NCI-H146 (cell line): ENCODE results near the gene GPR50.

Experiments used
- DNase-seq: peaks from one replicate; lab custom pipeline; 2025; lab: John Stamatoyannopoulos, UW

The GPR50 gene

DNA sequence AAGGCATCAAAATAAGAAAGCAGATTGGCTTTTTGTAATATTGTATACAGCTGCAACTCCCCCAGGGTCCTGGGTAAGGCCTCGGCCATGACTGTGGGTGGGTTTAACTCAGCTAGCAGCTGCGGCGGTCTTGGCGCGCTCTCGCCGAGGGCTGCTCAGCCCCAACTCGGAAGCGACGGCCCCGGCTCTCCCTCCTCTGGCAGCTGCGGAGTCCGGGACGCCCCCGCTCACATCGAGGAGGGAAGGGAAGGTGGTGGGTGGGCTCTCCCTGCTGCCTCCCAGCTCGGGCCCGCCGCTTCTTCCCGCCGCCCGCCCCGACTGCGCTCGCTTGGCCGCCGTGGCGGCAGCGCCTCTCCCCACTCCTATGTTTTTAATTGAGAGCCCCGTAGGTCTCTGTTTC is 51.2 kb downstream of the GPR50 start:
- DNase-seq: no peak

DNA sequence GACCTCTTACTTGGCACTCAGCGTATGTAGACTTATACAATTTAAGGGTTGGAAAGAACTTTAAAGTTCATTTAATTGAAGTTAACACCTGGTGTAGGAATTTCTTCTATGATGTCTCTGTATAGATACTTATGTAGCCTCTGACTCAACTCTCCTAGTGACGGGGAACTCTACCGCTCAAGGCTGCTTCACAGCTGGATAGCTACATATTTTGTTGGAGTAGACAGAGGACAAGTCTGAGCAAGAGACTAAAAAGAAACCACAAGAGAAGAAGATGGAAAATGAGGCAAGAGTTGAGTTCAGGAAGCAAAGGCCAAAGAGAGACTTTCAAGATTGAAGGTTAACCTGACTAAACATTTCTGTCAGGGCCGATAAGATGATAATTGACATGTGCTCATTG is 52.6 kb downstream of the GPR50 start:
- no peak for DNase-seq
